Natural killer cell (primary cell): Measurements from ENCODE around the gene FASTKD1. TPM values are rescaled to one million over a fixed set of nuclear protein-coding genes. Genes with fewer than 3 reads are reported as not detected.
"Not testable (repeated sequence)": the region's sequence is repeated elsewhere in the genome, so short reads cannot be mapped to it uniquely, and the experiment has no call there.

Source experiments
- ATAC-seq, 3 donors: fragments of 150-1000 bp in 2 of 3; fragments of 200-7000 bp in 1 of 3; cut with Tn5 transposase; 1 replicate in 1 of 3; 2 replicates in 2 of 3; pipeline ENCODE4 v1.10.0; 2021; ENCODE audit warnings: mild to moderate bottlenecking in 2 of 3, moderate library complexity in 2 of 3
- DNase-seq, 2 donors: peaks; one replicate each; pipeline versions ENCODE4 v3.0.0 to v3.0.0-alpha.2; 2013 to 2021; ENCODE audit warnings: mixed read lengths in 1 of 2
- H3K27ac ChIP-seq: one replicate; pipeline ENCODE4 v1.5.1; 2013; ENCODE audit warnings: mild to moderate bottlenecking, low read length
- H3K27me3 ChIP-seq: one replicate; pipeline ENCODE4 v1.6.1; 2013; ENCODE audit warnings: low read length; ENCODE audit not compliant: control insufficient read depth, insufficient read depth
- H3K36me3 ChIP-seq: one replicate; pipeline ENCODE4 v1.6.1; 2013; ENCODE audit warnings: low read length; ENCODE audit not compliant: control insufficient read depth, insufficient read depth
- H3K4me1 ChIP-seq: one replicate; pipeline ENCODE4 v1.6.1; 2013; ENCODE audit warnings: low read length; ENCODE audit not compliant: control insufficient read depth, insufficient read depth
- H3K4me3 ChIP-seq: one replicate; pipeline ENCODE4 v1.5.1; 2013; ENCODE audit warnings: low read length
- H3K9me3 ChIP-seq: one replicate; pipeline ENCODE4 v1.6.1; 2013; ENCODE audit warnings: low read length; ENCODE audit not compliant: control insufficient read depth, insufficient read depth
- H3K27ac Mint-ChIP-seq, 2 donors: one replicate each; pipeline ENCODE4 v1.8.0; 2022; ENCODE audit warnings: mild to moderate bottlenecking in 2 of 2, mixed read lengths in 2 of 2, moderate library complexity in 1 of 2
- H3K27me3 Mint-ChIP-seq, 2 donors: one replicate each; pipeline ENCODE4 v1.8.0; 2022; ENCODE audit warnings: low read depth in 2 of 2, mixed read lengths in 2 of 2
- H3K36me3 Mint-ChIP-seq: one replicate; pipeline ENCODE4 v1.8.0; 2022; ENCODE audit warnings: mixed read lengths
- H3K4me1 Mint-ChIP-seq, 2 donors: one replicate each; pipeline ENCODE4 v1.8.0; 2022; ENCODE audit warnings: mixed read lengths in 2 of 2
- H3K4me3 Mint-ChIP-seq: one replicate; pipeline ENCODE4 v1.8.0; 2022; ENCODE audit warnings: mild to moderate bottlenecking, moderate library complexity, mixed read lengths
- H3K9me3 Mint-ChIP-seq, 2 donors: one replicate each; pipeline ENCODE4 v1.8.0; 2022; ENCODE audit warnings: mixed read lengths in 2 of 2
- CTCF ChIP-seq: fragments of 200-600 bp; IDR thresholded peaks from one replicate; pipeline ENCODE4 v1.8.0; 2022; ENCODE audit warnings: antibody characterized with exemption
- WGBS: methylation state at CpG from one replicate; pipeline ENCODE4 v1.1.7; 2013; ENCODE audit warnings: missing lambda C conversion rate; ENCODE audit not compliant: insufficient coverage; 5-methylcytosine and 5-hydroxymethylcytosine counted together
- intact Hi-C: fragments of 100-400 bp; cut with micrococcal nuclease; formaldehyde crosslinking; loops from one replicate; pipeline ENCODE4 v1.14.2; 2022
- total RNA-seq, 4 donors: library from RNA; stranded (reverse); fragments of 120-200 nt in 1 of 4; gene quantifications; one replicate each; pipeline versions ENCODE4 v1.2.3 to v1.2.4, GENCODE V29; 2013 to 2022

FASTKD1 gene
- total RNA-seq, 3 donors from 2014 or later (not counting 1 experiment from before 2014, with no cell fraction given): 10.9 to 14.1 (median 12.5) TPM

- peaks cover 5% of the 10 kb centered on the region for H3K4me1 ChIP-seq
- peak overlapping the region; percentile 68 for H3K27ac ChIP-seq
- Mint-ChIP-seq H3K27ac (peak overlapping the region; percentile 91 to 93), H3K36me3 (no peaks in the 10 kb centered on the region), H3K9me3 (no peaks in the 10 kb centered on the region), H3K27me3 (no peaks in the 10 kb centered on the region), H3K4me3 (peak overlapping the region; percentile 98), H3K4me1 (peaks cover 12 to 18% of the 10 kb centered on the region in 2 donors)
- no peaks in the 10 kb centered on the region for H3K9me3 ChIP-seq
- intact Hi-C loops: loop anchor here (1.0 kb wide), 1 partner anchor 12 kb away; the partner anchor contains the start of gene PPIG
- no peak for ATAC-seq
- DNase-seq: no peak
- TF ChIP-seq CTCF: no peak
- H3K36me3 ChIP-seq: no peaks in the 10 kb centered on the region
- 23% methylated on average over 1 of the region's 2 CpGs for whole genome bisulfite sequencing
- H3K4me3 ChIP-seq: peak overlapping the region; percentile 89
- no peaks in the 10 kb centered on the region for H3K27me3 ChIP-seq
Observed at GRCh38 chr2:169572821-169573159, 875 bp downstream of the FASTKD1 start.

- peaks cover 12 to 18% of the 10 kb centered on the region in 2 donors for H3K4me1 Mint-ChIP-seq
- H3K36me3 Mint-ChIP-seq: no peaks in the 10 kb centered on the region
- no peaks in the 10 kb centered on the region for H3K9me3 Mint-ChIP-seq
- H3K27ac Mint-ChIP-seq: no peak overlapping the region
- intact Hi-C loops: no loop called here
- TF ChIP-seq CTCF: no peak
- Histone ChIP-seq H3K27me3 (no peaks in the 10 kb centered on the region), H3K36me3 (no peaks in the 10 kb centered on the region), H3K9me3 (no peaks in the 10 kb centered on the region), H3K27ac (no peak overlapping the region), H3K4me3 (no peak overlapping the region), H3K4me1 (peaks cover 5% of the 10 kb centered on the region)
- DNase-seq (no peak), ATAC-seq (no peak)
- H3K4me3 Mint-ChIP-seq: no peak overlapping the region
- no CpG with 5 or more reads among the region's 1 CpG for WGBS
- H3K27me3 Mint-ChIP-seq: no peaks in the 10 kb centered on the region
Observed at GRCh38 chr2:169572189-169572588, 1.5 kb downstream of the FASTKD1 start.

- Histone ChIP-seq H3K36me3 (no peaks in the 10 kb centered on the region), H3K4me3 (no peak overlapping the region), H3K9me3 (no peaks in the 10 kb centered on the region), H3K4me1 (peaks cover 5% of the 10 kb centered on the region), H3K27ac (no peak overlapping the region), H3K27me3 (no peaks in the 10 kb centered on the region)
- Mint-ChIP-seq H3K27ac (no peak overlapping the region), H3K27me3 (no peaks in the 10 kb centered on the region), H3K36me3 (no peaks in the 10 kb centered on the region), H3K9me3 (no peaks in the 10 kb centered on the region), H3K4me1 (peaks cover 12 to 18% of the 10 kb centered on the region in 2 donors), H3K4me3 (no peak overlapping the region)
- TF ChIP-seq CTCF: no peak
- WGBS: 100% methylated on average over 2 of the region's 3 CpGs
- DNase-seq (no peak), ATAC-seq (no peak)
- intact Hi-C loops: no loop called here
Observed at GRCh38 chr2:169571571-169571970, 2.1 kb downstream of the FASTKD1 start.

GRCh38 chr2:169570752-169571151, 2.9 kb downstream of the FASTKD1 start:
- H3K27ac Mint-ChIP-seq, H3K36me3 Mint-ChIP-seq, DNase-seq, H3K36me3 ChIP-seq, intact Hi-C loops, H3K27ac ChIP-seq, H3K27me3 ChIP-seq, H3K4me3 ChIP-seq, H3K9me3 Mint-ChIP-seq, H3K9me3 ChIP-seq, ATAC-seq, H3K27me3 Mint-ChIP-seq, H3K4me3 Mint-ChIP-seq, H3K4me1 ChIP-seq: not testable (repeated sequence)
- whole genome bisulfite sequencing: 96% methylated on average over 4 of the region's 4 CpGs
- peaks cover 12 to 18% of the 10 kb centered on the region in 2 donors for H3K4me1 Mint-ChIP-seq
